ENCODE data around the gene DOCK2.
"Not testable (repeated sequence)": the region's sequence is repeated elsewhere in the genome, so short reads cannot be mapped to it uniquely, and the experiment has no call there.

Gene DOCK2

GRCh38 chr5:169834540-169834939 is 197.5 kb downstream of the DOCK2 start:
- POLR2A ChIA-PET, result not testable (repeated sequence)

GRCh38 chr5:169836835-169837536 is 199.9 kb downstream of the DOCK2 start:
- Histone ChIP-seq H3K4me1 (ENCODE audit: control insufficient read depth, insufficient read depth, low read length) (no peaks in the 10 kb centered on the region), H3K4me3 (ENCODE audit: low read depth, low read length) (no peak overlapping the region), H3K36me3 (ENCODE audit: control insufficient read depth in 2 of 2, insufficient read depth in 1 of 2, low read length in 2 of 2) (no peaks in the 10 kb centered on the region), H3K27ac (ENCODE audit: extremely low read depth, low read depth, low read length) (no peak overlapping the region), H3K9me3 (ENCODE audit: control insufficient read depth, insufficient read depth, low read depth, low read length) (no peaks in the 10 kb centered on the region)
- ChIA-PET CTCF (no interaction called here), POLR2A (no interaction called here)
- TF ChIP-seq ZNF449 (tag by site-specific recombination; IDR thresholded peaks at IDR 0.05) (peak; percentile 75; the same call in 1 of the 2 replicates), ZNF692 (tag by site-specific recombination; IDR thresholded peaks at IDR 0.05) (no peak)

More at GRCh38 chr5:169834540-169834939, 197.5 kb downstream of the DOCK2 start:
- not testable (repeated sequence) for H3K36me3 ChIP-seq (ENCODE audit: control insufficient read depth in 2 of 2, insufficient read depth in 1 of 2, low read length in 2 of 2); H3K4me1 ChIP-seq (ENCODE audit: control insufficient read depth, insufficient read depth, low read length); H3K4me3 ChIP-seq (ENCODE audit: low read depth, low read length); H3K27ac ChIP-seq (ENCODE audit: extremely low read depth, low read depth, low read length); H3K9me3 ChIP-seq (ENCODE audit: control insufficient read depth, insufficient read depth, low read depth, low read length)
- CTCF ChIA-PET, result interaction anchor here (1.7 kb wide), 1 partner anchor 146 kb away, joined by 5 read pairs; the partner anchor contains the start of gene INSYN2B

GRCh38 chr5:169837686-169838085 is 200.6 kb downstream of the DOCK2 start:
- H3K36me3 ChIP-seq (ENCODE audit: control insufficient read depth in 2 of 2, insufficient read depth in 1 of 2, low read length in 2 of 2), result no peaks in the 10 kb centered on the region
- H3K27ac ChIP-seq (ENCODE audit: extremely low read depth, low read depth, low read length), result no peak overlapping the region
- no peaks in the 10 kb centered on the region for H3K4me1 ChIP-seq (ENCODE audit: control insufficient read depth, insufficient read depth, low read length)
- ChIA-PET CTCF (no interaction called here), POLR2A (no interaction called here)
- no peak overlapping the region for H3K4me3 ChIP-seq (ENCODE audit: low read depth, low read length)
- H3K9me3 ChIP-seq (ENCODE audit: control insufficient read depth, insufficient read depth, low read depth, low read length), result no peaks in the 10 kb centered on the region
- TF ChIP-seq ZNF777 (tag by site-specific recombination; IDR thresholded peaks at IDR 0.05; ENCODE audit: borderline replicate concordance), result no peak
- TF ChIP-seq MEIS1 (CRISPR knock-in tag; IDR thresholded peaks at IDR 0.05; ENCODE audit: borderline replicate concordance), result no peak
- no peak for TF ChIP-seq ZXDB (tag by site-specific recombination; IDR thresholded peaks at IDR 0.05)
- no peak for TF ChIP-seq ZBTB11 (tag by site-specific recombination; conservative IDR thresholded peaks at IDR 0.05; ENCODE audit: low read depth)
- TF ChIP-seq PRDM2 (tag by site-specific recombination; IDR thresholded peaks at IDR 0.05; ENCODE audit: borderline replicate concordance), result no peak
- TF ChIP-seq ZNF768 (tag by site-specific recombination; IDR thresholded peaks at IDR 0.05), result no peak
- no peak for TF ChIP-seq ELK4 (IDR thresholded peaks at IDR 0.05; ENCODE audit: borderline replicate concordance, low read depth, low read length)
- TF ChIP-seq ZNF449 (tag by site-specific recombination; IDR thresholded peaks at IDR 0.05), result no peak
- TF ChIP-seq ZNF776 (tag by site-specific recombination; IDR thresholded peaks at IDR 0.05; ENCODE audit: borderline replicate concordance), result no peak

Measured in HEK293 (cell line).